ENCODE measurements around the gene AFF3.

GRCh38 chr2:99780276-99780675 is 362.1 kb downstream of the AFF3 start:
- TF ChIP-seq BHLHE40 (IDR thresholded peaks at IDR 0.05; ENCODE audit: borderline replicate concordance) (no peak), NFRKB (IDR thresholded peaks at IDR 0.05) (no peak), FOXM1 (IDR thresholded peaks at IDR 0.05; ENCODE audit: borderline replicate concordance) (no peak), ARNT (IDR thresholded peaks at IDR 0.05) (no peak), SP1 (IDR thresholded peaks at IDR 0.05) (no peak), FOXK2 (IDR thresholded peaks at IDR 0.05) (no peak), SUZ12 (IDR thresholded peaks at IDR 0.05) (no peak), TARDBP (IDR thresholded peaks at IDR 0.05) (no peak)
- TF ChIP-seq, protein P1, sequence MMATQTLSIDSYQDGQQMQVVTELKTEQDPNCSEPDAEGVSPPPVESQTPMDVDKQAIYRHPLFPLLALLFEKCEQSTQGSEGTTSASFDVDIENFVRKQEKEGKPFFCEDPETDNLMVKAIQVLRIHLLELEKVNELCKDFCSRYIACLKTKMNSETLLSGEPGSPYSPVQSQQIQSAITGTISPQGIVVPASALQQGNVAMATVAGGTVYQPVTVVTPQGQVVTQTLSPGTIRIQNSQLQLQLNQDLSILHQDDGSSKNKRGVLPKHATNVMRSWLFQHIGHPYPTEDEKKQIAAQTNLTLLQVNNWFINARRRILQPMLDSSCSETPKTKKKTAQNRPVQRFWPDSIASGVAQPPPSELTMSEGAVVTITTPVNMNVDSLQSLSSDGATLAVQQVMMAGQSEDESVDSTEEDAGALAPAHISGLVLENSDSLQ (IDR thresholded peaks at IDR 0.05), result no peak

Measured in HEK293T (cell line).